Stimulated activated CD8-positive, alpha-beta memory T cell treated with anti-CD3 and anti-CD28 coated beads, Interleukin-12 subunit alpha, Interleukin-12 subunit beta, amount 100 ng/mL, for 1 hour (primary cell): Measurements from ENCODE around the gene CEP250.

Source experiments
- DNase-seq: peaks from one replicate; pipeline ENCODE4 v3.0.0-alpha.2; 2020; ENCODE audit warnings: low read depth

The CEP250 gene

GRCh38 chr20:35563834-35564233 is 108.4 kb downstream of the CEP250 start:
- DNase-seq, result no peak

GRCh38 chr20:35564905-35565304 is 109.5 kb downstream of the CEP250 start:
- no peak for DNase-seq

GRCh38 chr20:35568645-35569044 is 113.2 kb downstream of the CEP250 start:
- no peak for DNase-seq
